SK-N-SH treated with all-trans-retinoic acid at 6 μM for 48 hours (cell line): Measurements from ENCODE around the gene ADK.

Experiments
- ATAC-seq: fragments of 200-7000 bp; cut with Tn5 transposase; 3 replicates; pipeline ENCODE4 v1.9.1; 2020; ENCODE audit warnings: mild to moderate bottlenecking, moderate library complexity
- ARNTL ChIP-seq: fragments of 450-650 bp; formaldehyde crosslinking; IDR thresholded peaks from 2 replicates; pipeline ENCODE4 v1.5.0; 2020; ENCODE audit warnings: low read depth, mild to moderate bottlenecking, moderate library complexity, borderline replicate concordance
- BACH2 ChIP-seq: fragments of 250-450 bp; sonication (Bioruptor Pico); IDR thresholded peaks from 2 replicates; pipeline ENCODE4 v1.9.0; 2021; ENCODE audit warnings: mild to moderate bottlenecking, borderline replicate concordance
- CSDC2 ChIP-seq: fragments of 250-450 bp; sonication (Bioruptor Pico); IDR thresholded peaks from 2 replicates; pipeline ENCODE4 v1.5.0; 2020; ENCODE audit warnings: mild to moderate bottlenecking, moderate library complexity
- PPARA ChIP-seq: fragments of 250-450 bp; sonication (Bioruptor Pico); IDR thresholded peaks from 2 replicates; pipeline ENCODE4 v1.5.0; 2020; ENCODE audit warnings: mild to moderate bottlenecking, borderline replicate concordance
- SNAI2 ChIP-seq: fragments of 250-450 bp; sonication (Bioruptor Pico); IDR thresholded peaks from 2 replicates; pipeline ENCODE4 v1.5.0; 2020; ENCODE audit warnings: mild to moderate bottlenecking, moderate library complexity
- TOX ChIP-seq: fragments of 250-450 bp; sonication (Bioruptor Pico); IDR thresholded peaks from 2 replicates; pipeline ENCODE4 v1.8.0; 2021; ENCODE audit warnings: mild to moderate bottlenecking, moderate library complexity, borderline replicate concordance
- ZC3H10 ChIP-seq: fragments of 250-450 bp; sonication (Bioruptor Pico); IDR thresholded peaks from 2 replicates; pipeline ENCODE4 v1.5.1; 2021; ENCODE audit warnings: mild to moderate bottlenecking, moderate library complexity
- ZFP3 ChIP-seq: fragments of 250-450 bp; sonication (Bioruptor Pico); IDR thresholded peaks from 2 replicates; pipeline ENCODE4 v1.5.0; 2020; ENCODE audit warnings: mild to moderate bottlenecking, moderate library complexity
- ZFP30 ChIP-seq: fragments of 450-650 bp; formaldehyde crosslinking; IDR thresholded peaks from 2 replicates; pipeline ENCODE4 v1.5.0; 2022; ENCODE audit warnings: mild to moderate bottlenecking, moderate library complexity
- ZNF565 ChIP-seq: fragments of 450-650 bp; formaldehyde crosslinking; conservative IDR thresholded peaks from 2 replicates; pipeline ENCODE4 v1.5.0; 2020; ENCODE audit warnings: low read depth, mild to moderate bottlenecking, moderate library complexity
- ZNF70 ChIP-seq: fragments of 450-650 bp; formaldehyde crosslinking; IDR thresholded peaks from 2 replicates; pipeline ENCODE4 v1.5.0; 2020; ENCODE audit warnings: mild to moderate bottlenecking, moderate library complexity
- ZNF8 ChIP-seq: fragments of 450-650 bp; formaldehyde crosslinking; IDR thresholded peaks from 2 replicates; pipeline ENCODE4 v1.5.0; 2020; ENCODE audit warnings: mild to moderate bottlenecking, moderate library complexity
- TF ChIP-seq, protein P1 (sequence below): fragments of 250-450 bp; sonication (Bioruptor Pico); IDR thresholded peaks from 2 replicates; pipeline ENCODE4 v1.8.0; 2020; ENCODE audit warnings: mild to moderate bottlenecking, moderate library complexity, borderline replicate concordance
- TF ChIP-seq, protein P2 (sequence below): fragments of 250-450 bp; sonication (Bioruptor Pico); IDR thresholded peaks from 2 replicates; pipeline ENCODE4 v1.5.0; 2020; ENCODE audit warnings: mild to moderate bottlenecking, moderate library complexity
- TF ChIP-seq, protein P3 (sequence below): fragments of 250-450 bp; sonication (Bioruptor Pico); IDR thresholded peaks from 2 replicates; pipeline ENCODE4 v1.5.1; 2020; ENCODE audit warnings: low read depth, mild to moderate bottlenecking, moderate library complexity
- TF ChIP-seq, protein P4 (sequence below): fragments of 250-450 bp; sonication (Bioruptor Pico); IDR thresholded peaks from 2 replicates; pipeline ENCODE4 v1.8.0; 2021; ENCODE audit warnings: low read depth, mild to moderate bottlenecking, moderate library complexity, borderline replicate concordance

The ADK gene

DNA sequence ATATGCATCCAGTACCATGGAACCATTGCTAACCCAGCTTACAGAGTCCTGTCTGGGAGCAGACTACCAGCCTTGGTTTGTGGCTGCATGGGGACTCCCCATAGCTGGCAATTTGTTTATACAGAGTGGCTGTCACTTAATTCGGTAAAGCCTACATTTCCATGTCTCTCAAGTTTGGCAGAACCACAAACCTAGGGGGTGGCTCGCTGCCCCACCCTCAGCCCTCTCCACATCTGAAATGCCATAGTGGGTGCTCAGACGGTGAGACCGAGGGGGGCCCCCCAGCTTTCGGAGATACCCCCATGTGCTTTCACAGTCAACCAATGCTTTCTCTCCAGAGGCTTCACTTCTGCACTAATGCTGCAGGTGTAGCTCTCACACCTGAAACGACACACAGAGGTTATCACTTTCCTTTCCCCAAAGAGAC lies 599.8 kb downstream of the ADK start:
- TF ChIP-seq ARNTL (CRISPR knock-in tag) (no peak), TOX (CRISPR knock-in tag) (no peak), SNAI2 (CRISPR knock-in tag) (no peak), ZFP3 (CRISPR knock-in tag) (no peak), ZNF8 (CRISPR knock-in tag) (no peak), BACH2 (CRISPR knock-in tag) (no peak), PPARA (CRISPR knock-in tag) (no peak), ZNF70 (CRISPR knock-in tag) (no peak), ZFP30 (CRISPR knock-in tag) (no peak), ZC3H10 (CRISPR knock-in tag) (no peak), CSDC2 (CRISPR knock-in tag) (no peak)
- TF ChIP-seq, protein P1, sequence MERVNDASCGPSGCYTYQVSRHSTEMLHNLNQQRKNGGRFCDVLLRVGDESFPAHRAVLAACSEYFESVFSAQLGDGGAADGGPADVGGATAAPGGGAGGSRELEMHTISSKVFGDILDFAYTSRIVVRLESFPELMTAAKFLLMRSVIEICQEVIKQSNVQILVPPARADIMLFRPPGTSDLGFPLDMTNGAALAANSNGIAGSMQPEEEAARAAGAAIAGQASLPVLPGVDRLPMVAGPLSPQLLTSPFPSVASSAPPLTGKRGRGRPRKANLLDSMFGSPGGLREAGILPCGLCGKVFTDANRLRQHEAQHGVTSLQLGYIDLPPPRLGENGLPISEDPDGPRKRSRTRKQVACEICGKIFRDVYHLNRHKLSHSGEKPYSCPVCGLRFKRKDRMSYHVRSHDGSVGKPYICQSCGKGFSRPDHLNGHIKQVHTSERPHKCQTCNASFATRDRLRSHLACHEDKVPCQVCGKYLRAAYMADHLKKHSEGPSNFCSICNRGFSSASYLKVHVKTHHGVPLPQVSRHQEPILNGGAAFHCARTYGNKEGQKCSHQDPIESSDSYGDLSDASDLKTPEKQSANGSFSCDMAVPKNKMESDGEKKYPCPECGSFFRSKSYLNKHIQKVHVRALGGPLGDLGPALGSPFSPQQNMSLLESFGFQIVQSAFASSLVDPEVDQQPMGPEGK (CRISPR knock-in tag), result no peak
- TF ChIP-seq, protein P2, sequence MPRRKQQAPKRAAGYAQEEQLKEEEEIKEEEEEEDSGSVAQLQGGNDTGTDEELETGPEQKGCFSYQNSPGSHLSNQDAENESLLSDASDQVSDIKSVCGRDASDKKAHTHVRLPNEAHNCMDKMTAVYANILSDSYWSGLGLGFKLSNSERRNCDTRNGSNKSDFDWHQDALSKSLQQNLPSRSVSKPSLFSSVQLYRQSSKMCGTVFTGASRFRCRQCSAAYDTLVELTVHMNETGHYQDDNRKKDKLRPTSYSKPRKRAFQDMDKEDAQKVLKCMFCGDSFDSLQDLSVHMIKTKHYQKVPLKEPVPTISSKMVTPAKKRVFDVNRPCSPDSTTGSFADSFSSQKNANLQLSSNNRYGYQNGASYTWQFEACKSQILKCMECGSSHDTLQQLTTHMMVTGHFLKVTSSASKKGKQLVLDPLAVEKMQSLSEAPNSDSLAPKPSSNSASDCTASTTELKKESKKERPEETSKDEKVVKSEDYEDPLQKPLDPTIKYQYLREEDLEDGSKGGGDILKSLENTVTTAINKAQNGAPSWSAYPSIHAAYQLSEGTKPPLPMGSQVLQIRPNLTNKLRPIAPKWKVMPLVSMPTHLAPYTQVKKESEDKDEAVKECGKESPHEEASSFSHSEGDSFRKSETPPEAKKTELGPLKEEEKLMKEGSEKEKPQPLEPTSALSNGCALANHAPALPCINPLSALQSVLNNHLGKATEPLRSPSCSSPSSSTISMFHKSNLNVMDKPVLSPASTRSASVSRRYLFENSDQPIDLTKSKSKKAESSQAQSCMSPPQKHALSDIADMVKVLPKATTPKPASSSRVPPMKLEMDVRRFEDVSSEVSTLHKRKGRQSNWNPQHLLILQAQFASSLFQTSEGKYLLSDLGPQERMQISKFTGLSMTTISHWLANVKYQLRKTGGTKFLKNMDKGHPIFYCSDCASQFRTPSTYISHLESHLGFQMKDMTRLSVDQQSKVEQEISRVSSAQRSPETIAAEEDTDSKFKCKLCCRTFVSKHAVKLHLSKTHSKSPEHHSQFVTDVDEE (CRISPR knock-in tag), result no peak
- TF ChIP-seq, protein P3, sequence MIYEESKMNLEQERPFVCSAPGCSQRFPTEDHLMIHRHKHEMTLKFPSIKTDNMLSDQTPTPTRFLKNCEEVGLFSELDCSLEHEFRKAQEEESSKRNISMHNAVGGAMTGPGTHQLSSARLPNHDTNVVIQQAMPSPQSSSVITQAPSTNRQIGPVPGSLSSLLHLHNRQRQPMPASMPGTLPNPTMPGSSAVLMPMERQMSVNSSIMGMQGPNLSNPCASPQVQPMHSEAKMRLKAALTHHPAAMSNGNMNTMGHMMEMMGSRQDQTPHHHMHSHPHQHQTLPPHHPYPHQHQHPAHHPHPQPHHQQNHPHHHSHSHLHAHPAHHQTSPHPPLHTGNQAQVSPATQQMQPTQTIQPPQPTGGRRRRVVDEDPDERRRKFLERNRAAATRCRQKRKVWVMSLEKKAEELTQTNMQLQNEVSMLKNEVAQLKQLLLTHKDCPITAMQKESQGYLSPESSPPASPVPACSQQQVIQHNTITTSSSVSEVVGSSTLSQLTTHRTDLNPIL (CRISPR knock-in tag), result no peak
- TF ChIP-seq, protein P4, sequence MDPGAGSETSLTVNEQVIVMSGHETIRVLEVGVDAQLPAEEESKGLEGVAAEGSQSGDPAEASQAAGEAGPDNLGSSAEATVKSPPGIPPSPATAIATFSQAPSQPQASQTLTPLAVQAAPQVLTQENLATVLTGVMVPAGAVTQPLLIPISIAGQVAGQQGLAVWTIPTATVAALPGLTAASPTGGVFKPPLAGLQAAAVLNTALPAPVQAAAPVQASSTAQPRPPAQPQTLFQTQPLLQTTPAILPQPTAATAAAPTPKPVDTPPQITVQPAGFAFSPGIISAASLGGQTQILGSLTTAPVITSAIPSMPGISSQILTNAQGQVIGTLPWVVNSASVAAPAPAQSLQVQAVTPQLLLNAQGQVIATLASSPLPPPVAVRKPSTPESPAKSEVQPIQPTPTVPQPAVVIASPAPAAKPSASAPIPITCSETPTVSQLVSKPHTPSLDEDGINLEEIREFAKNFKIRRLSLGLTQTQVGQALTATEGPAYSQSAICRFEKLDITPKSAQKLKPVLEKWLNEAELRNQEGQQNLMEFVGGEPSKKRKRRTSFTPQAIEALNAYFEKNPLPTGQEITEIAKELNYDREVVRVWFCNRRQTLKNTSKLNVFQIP, result no peak
- no peak for ATAC-seq

DNA sequence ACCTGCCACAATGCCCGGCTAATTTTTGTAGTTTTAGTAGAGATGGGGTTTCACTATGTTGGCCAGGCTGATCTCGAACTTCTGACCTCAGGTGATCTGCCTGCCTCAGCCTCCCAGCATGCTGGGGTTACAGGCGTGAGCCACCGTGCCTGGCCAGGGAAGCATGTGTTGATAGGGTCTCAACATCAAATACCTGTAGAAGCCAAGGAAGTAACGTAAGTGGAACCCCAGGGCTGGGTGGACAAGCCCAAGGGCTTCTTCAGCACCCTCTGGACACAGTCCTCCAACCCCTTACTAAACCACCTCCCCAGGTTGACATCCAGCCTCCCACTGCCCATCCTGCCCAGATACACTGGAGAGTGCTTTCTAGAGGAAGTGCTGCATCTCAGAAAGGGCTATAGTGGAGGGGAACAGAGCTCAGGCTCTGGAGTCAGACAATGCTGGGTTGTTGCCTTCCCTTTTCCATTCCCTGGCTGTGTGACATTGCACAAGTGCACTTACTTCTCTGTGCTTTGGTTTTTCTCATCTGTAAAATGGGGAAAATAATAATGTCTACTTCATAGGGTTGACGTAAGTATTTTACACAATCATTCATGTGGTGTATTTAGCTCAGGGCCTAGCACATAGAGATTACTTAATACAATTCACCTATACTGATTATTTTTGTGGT lies 601.5 kb downstream of the ADK start:
- ATAC-seq, result no peak
- no peak for TF ChIP-seq ZNF70 (CRISPR knock-in tag)
- no peak for TF ChIP-seq ZNF565
- TF ChIP-seq, protein P2 (CRISPR knock-in tag), result no peak
- TF ChIP-seq, protein P4, result no peak
- no peak for TF ChIP-seq ZFP30 (CRISPR knock-in tag)
- TF ChIP-seq, protein P1 (CRISPR knock-in tag), result no peak
